GM12864 (cell line): Measurements from ENCODE around the gene MGAT3.
A peak's percentile ranks its signal among the peaks of the same experiment; 100 is the strongest.

Experiments
- DNase-seq: peaks from one replicate; pipeline ENCODE4 v3.0.0-alpha.2; 2011; ENCODE audit warnings: low read depth
- H3K4me3 ChIP-seq: 2 replicates; pipeline ENCODE4 v1.5.1; 2011; ENCODE audit warnings: mild to moderate bottlenecking, low read depth, low read length, control low read depth
- TF ChIP-seq, protein P1 (sequence below): IDR thresholded peaks from 2 replicates; pipeline ENCODE4 v1.5.1; 2011; ENCODE audit warnings: low read depth, mild to moderate bottlenecking, moderate library complexity, low read length, control low read depth, inconsistent platforms; ENCODE audit errors: missing control alignments

Gene MGAT3

DNA sequence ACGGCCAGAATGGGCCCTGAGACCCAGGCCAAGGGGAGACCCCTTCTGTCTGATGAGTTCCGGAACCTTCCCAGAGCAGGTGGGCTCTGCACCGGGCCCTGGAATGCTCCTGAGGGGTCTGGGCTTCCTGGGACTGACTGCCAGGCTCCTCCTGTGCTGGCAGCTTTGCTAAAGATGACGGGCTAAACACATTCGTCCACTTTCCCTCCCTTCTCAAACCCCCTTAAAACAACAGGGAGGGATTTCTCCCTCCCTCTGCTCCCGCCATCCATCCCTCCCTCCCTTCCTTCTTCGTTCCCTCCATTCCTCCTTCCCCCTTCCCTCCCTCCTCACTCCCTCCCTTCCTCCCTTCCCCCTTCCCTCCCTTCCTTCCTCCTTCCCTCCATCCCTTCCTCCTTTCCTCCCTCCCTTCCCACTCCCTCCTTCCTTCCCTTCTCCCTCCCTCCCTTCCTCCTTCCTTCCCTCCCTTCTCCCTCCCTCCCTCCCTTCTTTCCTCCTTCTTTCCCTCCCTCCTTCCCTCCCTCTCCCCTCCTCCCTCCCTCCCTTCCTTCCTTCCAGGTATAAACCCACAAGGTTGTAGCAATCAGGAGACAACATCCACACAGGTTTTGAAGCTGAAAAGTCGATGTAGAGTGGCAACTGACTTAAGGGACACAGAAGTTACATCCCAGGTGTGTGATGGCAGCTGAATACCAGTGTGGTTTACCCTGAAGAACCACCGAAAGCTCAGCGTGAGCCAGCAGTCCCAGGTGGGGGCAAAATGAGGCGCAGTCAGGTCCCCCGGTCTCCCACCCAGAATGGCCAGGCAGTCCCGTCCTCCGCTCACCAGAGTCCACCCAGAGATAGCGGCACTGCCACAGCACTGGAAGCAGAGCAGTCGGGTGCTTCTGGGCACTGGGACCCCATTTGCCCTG is 18.8 kb upstream of the MGAT3 start:
- DNase-seq = no peak
- TF ChIP-seq, protein P1, sequence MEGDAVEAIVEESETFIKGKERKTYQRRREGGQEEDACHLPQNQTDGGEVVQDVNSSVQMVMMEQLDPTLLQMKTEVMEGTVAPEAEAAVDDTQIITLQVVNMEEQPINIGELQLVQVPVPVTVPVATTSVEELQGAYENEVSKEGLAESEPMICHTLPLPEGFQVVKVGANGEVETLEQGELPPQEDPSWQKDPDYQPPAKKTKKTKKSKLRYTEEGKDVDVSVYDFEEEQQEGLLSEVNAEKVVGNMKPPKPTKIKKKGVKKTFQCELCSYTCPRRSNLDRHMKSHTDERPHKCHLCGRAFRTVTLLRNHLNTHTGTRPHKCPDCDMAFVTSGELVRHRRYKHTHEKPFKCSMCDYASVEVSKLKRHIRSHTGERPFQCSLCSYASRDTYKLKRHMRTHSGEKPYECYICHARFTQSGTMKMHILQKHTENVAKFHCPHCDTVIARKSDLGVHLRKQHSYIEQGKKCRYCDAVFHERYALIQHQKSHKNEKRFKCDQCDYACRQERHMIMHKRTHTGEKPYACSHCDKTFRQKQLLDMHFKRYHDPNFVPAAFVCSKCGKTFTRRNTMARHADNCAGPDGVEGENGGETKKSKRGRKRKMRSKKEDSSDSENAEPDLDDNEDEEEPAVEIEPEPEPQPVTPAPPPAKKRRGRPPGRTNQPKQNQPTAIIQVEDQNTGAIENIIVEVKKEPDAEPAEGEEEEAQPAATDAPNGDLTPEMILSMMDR = no peak
- no peak overlapping the region for H3K4me3 ChIP-seq

DNA sequence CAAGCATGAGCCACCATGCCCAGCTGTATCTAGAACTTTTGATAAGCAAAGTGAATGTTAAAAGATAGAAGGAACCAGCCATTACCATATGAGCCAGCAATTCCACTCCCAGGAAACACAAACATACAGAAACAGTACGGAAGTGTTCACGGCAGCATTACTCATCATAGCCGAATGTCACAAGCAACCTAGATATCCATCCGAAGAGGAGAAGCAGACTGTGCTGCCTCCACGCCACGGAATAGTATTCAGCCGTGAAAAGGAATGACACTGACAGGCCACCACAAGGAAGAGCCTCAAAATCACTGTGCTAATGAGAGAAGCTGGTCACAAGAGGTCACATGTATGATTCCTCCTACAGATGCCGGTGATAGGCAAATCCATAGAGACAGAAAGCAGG is 17.6 kb upstream of the MGAT3 start:
- no peak for DNase-seq
- TF ChIP-seq, protein P1 = no peak

DNA sequence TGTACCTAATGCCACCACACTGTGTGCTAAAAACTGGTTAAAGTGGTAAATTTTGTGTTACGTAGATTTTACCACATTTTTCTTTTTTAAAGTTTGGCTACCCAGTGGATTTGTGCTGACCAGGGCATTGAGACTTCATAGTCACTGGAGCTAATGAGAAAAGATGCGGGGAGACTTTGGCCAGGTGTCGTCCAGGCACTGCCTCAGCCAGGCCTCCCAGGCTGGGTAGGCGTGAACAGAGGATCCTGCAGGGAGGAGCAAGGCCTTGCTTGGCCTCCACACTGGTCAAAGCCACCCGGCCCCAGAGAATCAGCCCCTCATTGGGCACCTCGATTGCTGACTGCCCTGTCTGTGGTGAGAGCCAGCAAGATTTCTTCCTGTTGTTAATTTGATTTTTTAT is 13.4 kb upstream of the MGAT3 start:
- no peak for DNase-seq
- no peak overlapping the region for H3K4me3 ChIP-seq
- TF ChIP-seq, protein P1 = no peak

More for the DNA sequence above, 17.6 kb upstream of the MGAT3 start:
- no peak overlapping the region for H3K4me3 ChIP-seq

DNA sequence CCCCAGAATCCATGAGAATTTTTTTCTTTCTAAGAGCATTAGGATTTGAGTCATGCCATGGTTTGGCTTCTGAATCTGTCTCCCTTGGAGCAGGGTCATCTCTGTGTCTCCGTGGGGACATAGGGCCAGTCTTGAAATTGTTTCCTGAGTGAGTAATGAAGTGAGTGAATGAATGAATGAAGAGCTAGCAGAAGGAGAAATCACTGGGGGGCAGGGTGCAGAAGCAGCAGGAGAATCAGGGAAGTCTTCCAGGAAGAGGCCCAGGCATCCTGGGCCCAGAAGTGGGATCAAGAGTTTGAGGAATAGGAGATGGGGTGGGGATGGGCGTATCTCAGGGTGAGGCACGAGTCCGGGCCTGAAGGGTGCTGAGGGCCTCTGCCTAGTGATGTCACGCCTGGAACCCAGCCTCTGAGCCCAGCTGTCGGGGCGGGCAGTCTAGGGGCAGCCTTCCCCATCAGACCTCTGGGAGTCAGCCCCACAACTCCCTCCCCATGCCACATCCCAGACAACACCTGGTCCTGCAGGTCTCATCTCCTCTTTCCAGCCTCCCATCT is 12.5 kb upstream of the MGAT3 start:
- no peak overlapping the region for H3K4me3 ChIP-seq
- DNase-seq = no peak
- TF ChIP-seq, protein P1 = no peak

DNA sequence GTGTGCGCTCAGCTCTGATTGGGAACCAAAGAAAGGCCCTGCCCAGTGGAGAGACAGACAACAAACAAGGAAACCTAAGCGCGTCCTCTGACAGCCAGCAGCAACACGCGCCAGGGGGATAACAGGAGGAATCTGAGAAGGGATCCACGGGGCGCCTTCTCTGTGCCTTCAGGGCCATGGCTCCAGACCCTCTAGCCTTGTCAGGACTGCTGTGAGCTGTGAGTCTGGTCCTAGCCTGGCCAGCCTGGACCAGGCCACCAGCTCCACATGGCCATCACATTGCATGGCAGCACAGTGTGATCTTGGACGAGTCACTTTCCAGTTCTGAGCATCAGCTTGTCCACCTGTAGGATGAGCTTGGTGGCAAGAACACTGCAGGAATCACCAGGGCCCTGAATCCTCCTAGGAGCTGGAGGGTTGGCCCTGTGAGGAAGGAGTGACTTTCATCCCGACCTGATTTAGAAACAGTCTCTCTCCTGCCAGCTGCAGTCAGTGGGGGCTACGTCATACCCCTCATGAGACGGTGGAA is 11.8 kb upstream of the MGAT3 start:
- no peak for DNase-seq
- H3K4me3 ChIP-seq = no peak overlapping the region
- TF ChIP-seq, protein P1 = no peak

DNA sequence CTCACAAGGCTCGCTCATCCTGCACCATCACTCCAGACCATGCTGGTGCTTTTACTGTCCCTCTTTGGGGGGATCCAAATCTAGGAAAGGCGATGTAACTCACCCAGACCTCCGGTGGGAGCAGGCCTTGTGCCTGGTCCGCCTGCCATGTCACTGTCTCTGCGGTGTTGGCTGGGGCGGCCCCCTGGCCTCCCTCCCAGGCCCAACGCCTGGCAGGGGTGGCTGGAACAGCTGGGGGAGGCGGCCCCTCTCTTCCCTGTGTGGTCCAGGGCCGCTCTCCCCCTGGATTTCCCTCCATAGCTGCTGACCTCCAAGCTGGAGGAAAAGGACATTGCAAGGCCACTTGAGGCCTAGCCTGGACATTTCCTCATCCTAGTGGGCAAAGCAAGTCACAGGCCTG is 11.1 kb upstream of the MGAT3 start:
- TF ChIP-seq, protein P1 = no peak
- H3K4me3 ChIP-seq = no peak overlapping the region
- DNase-seq = no peak

DNA sequence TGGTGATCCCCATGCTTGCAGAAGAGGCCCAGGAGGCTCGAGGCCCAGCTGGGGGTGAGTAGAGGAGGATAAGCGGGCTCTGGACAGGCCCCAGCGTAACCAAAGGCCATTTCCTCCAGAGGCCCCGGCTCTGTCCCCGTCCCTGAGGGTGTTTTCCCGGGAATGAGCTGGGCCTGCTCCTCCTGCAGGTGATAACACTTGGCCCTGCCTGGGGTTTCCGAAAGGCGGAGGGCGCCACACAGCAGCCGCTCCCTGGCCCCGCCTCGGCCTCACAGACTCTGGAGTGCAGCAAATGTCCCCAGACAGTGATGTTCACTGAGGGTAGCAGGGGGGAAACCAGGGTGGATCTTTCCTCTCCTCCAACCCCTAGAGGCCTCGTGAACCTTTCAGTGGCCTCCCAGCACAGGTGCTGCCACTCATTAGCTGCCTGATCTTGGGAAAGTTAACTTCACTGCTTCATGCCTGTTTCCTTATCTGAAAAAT is 10.5 kb upstream of the MGAT3 start:
- TF ChIP-seq, protein P1 = no peak
- DNase-seq = peak; percentile 47
- H3K4me3 ChIP-seq = no peak overlapping the region
